ENCODE measurements around the gene BICRA.
"Not testable (repeated sequence)": the region's sequence is repeated elsewhere in the genome, so short reads cannot be mapped to it uniquely, and the experiment has no call there.

Gene BICRA

GRCh38 chr19:47716270-47716937 lies 107.5 kb downstream of the BICRA start:
- H3K4me1 ChIP-seq (ENCODE audit: control insufficient read depth, insufficient read depth, low read length): peaks cover 65% of the 10 kb centered on the region
- H3K4me3 ChIP-seq (ENCODE audit: low read length in 2 of 2): peak overlapping the region in 1 of 2 donors; percentile 29
- peaks cover 7 to 17% of the 10 kb centered on the region in 2 donors for H3K36me3 ChIP-seq (ENCODE audit: control insufficient read depth in 2 of 2, insufficient read depth in 2 of 2, low read length in 2 of 2)
- H3K9me3 ChIP-seq (ENCODE audit: control insufficient read depth in 2 of 2, low read length in 2 of 2): no peaks in the 10 kb centered on the region
- peak overlapping the region; percentile 67 for H3K27ac ChIP-seq (ENCODE audit: low read length)
- no peaks in the 10 kb centered on the region for H3K27me3 ChIP-seq (ENCODE audit: control insufficient read depth in 1 of 2, insufficient read depth in 2 of 2, low read length in 2 of 2)
- H3K9ac ChIP-seq (ENCODE audit: low read length in 2 of 2): no peak overlapping the region

DNA sequence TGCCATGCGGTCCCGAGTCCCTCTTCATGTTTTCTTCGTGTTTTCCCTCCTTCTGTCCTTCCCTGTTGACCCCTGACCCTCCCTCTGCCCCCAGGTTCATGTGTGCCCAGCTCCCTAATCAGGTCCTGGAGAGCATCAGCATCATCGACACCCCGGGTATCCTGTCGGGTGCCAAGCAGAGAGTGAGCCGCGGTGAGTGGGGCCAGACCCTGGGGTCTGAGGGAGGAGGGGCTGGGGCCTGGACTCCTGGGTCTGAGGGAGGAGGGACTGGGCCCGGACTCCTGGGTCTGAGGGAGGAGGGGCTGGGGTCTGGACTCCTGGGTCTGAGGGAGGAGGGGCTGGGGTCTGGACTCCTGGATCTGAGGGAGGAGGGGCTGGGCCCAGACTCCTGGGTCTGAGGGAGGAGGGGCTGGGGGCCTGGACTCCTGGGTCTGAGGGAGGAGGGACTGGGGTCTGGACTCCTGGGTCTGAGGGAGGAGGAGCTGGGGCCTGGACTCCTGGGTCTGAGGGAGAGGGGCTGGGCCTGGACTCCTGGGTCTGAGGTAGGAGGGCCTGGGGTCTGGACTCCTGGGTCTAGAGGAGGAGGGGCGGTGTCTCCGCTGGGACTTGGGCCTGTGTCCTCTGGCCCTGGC lies 109.6 kb downstream of the BICRA start:
- H3K4me3 ChIP-seq (ENCODE audit: low read length in 2 of 2): peak overlapping the region; percentile 46 to 63
- H3K4me1 ChIP-seq (ENCODE audit: control insufficient read depth, insufficient read depth, low read length): peaks cover 78% of the 10 kb centered on the region
- peak overlapping the region; percentile 68 to 71 for H3K9ac ChIP-seq (ENCODE audit: low read length in 2 of 2)

GRCh38 chr19:47719047-47719859 lies 110.3 kb downstream of the BICRA start:
- peaks cover 8 to 19% of the 10 kb centered on the region in 2 donors for H3K36me3 ChIP-seq (ENCODE audit: control insufficient read depth in 2 of 2, insufficient read depth in 2 of 2, low read length in 2 of 2)
- peak overlapping the region; percentile 93 for H3K27ac ChIP-seq (ENCODE audit: low read length)
- H3K4me1 ChIP-seq (ENCODE audit: control insufficient read depth, insufficient read depth, low read length): peaks cover 81% of the 10 kb centered on the region
- H3K4me3 ChIP-seq (ENCODE audit: low read length in 2 of 2): peak overlapping the region; percentile 60 to 63
- H3K9ac ChIP-seq (ENCODE audit: low read length in 2 of 2): peak overlapping the region; percentile 36 to 68
- H3K9me3 ChIP-seq (ENCODE audit: control insufficient read depth in 2 of 2, low read length in 2 of 2): no peaks in the 10 kb centered on the region
- H3K27me3 ChIP-seq (ENCODE audit: control insufficient read depth in 1 of 2, insufficient read depth in 2 of 2, low read length in 2 of 2): no peaks in the 10 kb centered on the region

More for the DNA sequence above, 109.6 kb downstream of the BICRA start:
- peak overlapping the region; percentile 93 for H3K27ac ChIP-seq (ENCODE audit: low read length)
- H3K9me3 ChIP-seq (ENCODE audit: control insufficient read depth in 2 of 2, low read length in 2 of 2); H3K27me3 ChIP-seq (ENCODE audit: control insufficient read depth in 1 of 2, insufficient read depth in 2 of 2, low read length in 2 of 2): not testable (repeated sequence)
- peaks cover 7 to 17% of the 10 kb centered on the region in 2 donors for H3K36me3 ChIP-seq (ENCODE audit: control insufficient read depth in 2 of 2, insufficient read depth in 2 of 2, low read length in 2 of 2)

DNA sequence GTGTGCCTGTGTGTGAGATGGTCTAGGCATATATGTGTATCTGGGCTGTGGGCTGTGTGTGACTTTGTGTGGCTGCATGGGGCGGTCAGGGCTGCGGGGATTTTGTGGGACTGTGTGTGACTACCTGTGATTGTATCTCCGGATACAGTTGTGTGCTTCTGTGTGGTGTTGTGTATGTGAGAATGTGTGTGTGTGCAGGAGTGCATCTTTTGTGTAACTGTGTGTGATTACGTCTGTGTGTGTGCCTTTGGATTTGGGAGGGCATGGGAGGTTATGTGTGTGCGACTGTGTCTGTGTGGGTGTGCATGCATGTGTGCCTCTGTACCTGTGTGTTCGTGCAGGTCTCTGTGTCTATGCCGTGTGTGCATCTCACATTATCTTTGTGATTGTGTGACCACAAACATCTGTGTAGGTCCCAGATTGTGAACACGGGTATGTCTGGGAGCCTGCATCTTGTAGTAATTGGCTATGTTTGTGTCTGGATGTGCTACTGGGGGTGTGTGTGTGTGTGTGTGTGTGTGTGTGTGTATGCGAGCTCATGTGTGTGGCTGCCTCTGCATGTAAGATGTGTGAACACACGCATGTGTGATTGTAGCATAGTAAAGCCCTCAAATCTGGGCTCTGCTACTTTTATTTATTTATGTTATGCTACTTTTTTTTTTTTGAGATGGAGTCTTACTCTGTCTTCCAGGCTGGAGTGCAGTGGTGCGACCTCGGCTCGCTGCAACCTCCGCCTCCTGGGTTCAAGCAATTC lies 111.9 kb downstream of the BICRA start:
- no peaks in the 10 kb centered on the region for H3K27me3 ChIP-seq (ENCODE audit: control insufficient read depth in 1 of 2, insufficient read depth in 2 of 2, low read length in 2 of 2)
- H3K4me1 ChIP-seq (ENCODE audit: control insufficient read depth, insufficient read depth, low read length): peaks cover 79% of the 10 kb centered on the region
- peak overlapping the region in 1 of 2 donors; percentile 35 for H3K4me3 ChIP-seq (ENCODE audit: low read length in 2 of 2)

DNA sequence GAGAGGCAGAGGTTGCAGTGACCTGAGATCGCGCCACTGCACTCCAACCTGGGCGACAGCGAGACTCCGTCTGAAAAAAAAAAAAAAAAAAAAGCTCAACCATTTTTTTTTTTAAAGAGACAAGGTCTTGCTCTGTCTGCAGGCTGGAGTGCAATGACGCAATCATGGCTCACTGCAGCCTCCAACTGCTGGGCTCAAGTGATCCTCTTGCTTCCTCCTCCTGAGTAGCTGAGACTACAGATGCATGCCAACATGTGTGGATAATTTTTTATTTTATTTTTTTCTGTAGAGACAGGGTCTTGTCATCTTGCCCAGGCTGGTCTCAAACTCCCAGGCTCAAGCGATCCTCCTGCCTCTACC lies 114.6 kb downstream of the BICRA start:
- Histone ChIP-seq H3K36me3 (ENCODE audit: control insufficient read depth in 2 of 2, insufficient read depth in 2 of 2, low read length in 2 of 2) (peaks cover 19 to 21% of the 10 kb centered on the region in 2 donors), H3K4me3 (ENCODE audit: low read length in 2 of 2) (peak overlapping the region in 1 of 2 donors; percentile 63), H3K27ac (ENCODE audit: low read length) (peak overlapping the region; percentile 67), H3K9ac (ENCODE audit: low read length in 2 of 2) (peak overlapping the region in 1 of 2 donors; percentile 60), H3K27me3 (ENCODE audit: control insufficient read depth in 1 of 2, insufficient read depth in 2 of 2, low read length in 2 of 2) (no peaks in the 10 kb centered on the region), H3K9me3 (ENCODE audit: control insufficient read depth in 2 of 2, low read length in 2 of 2) (no peaks in the 10 kb centered on the region), H3K4me1 (ENCODE audit: control insufficient read depth, insufficient read depth, low read length) (peaks cover 62% of the 10 kb centered on the region)

More for the DNA sequence above, 111.9 kb downstream of the BICRA start:
- peaks cover 13 to 22% of the 10 kb centered on the region in 2 donors for H3K36me3 ChIP-seq (ENCODE audit: control insufficient read depth in 2 of 2, insufficient read depth in 2 of 2, low read length in 2 of 2)
- H3K9ac ChIP-seq (ENCODE audit: low read length in 2 of 2): peak overlapping the region; percentile 13 to 25
- no peaks in the 10 kb centered on the region for H3K9me3 ChIP-seq (ENCODE audit: control insufficient read depth in 2 of 2, low read length in 2 of 2)
- H3K27ac ChIP-seq (ENCODE audit: low read length): peak overlapping the region; percentile 93

- Histone ChIP-seq H3K4me1 (ENCODE audit: control insufficient read depth, insufficient read depth, low read length) (peaks cover 57% of the 10 kb centered on the region), H3K9me3 (ENCODE audit: control insufficient read depth in 2 of 2, low read length in 2 of 2) (no peaks in the 10 kb centered on the region), H3K9ac (ENCODE audit: low read length in 2 of 2) (peak overlapping the region in 1 of 2 donors; percentile 27), H3K27ac (ENCODE audit: low read length) (peak overlapping the region; percentile 58), H3K27me3 (ENCODE audit: control insufficient read depth in 1 of 2, insufficient read depth in 2 of 2, low read length in 2 of 2) (no peaks in the 10 kb centered on the region), H3K4me3 (ENCODE audit: low read length in 2 of 2) (no peak overlapping the region), H3K36me3 (ENCODE audit: control insufficient read depth in 2 of 2, insufficient read depth in 2 of 2, low read length in 2 of 2) (peaks cover 32 to 33% of the 10 kb centered on the region in 2 donors)
Observed at GRCh38 chr19:47725759-47726401, 116.9 kb downstream of the BICRA start.

DNA sequence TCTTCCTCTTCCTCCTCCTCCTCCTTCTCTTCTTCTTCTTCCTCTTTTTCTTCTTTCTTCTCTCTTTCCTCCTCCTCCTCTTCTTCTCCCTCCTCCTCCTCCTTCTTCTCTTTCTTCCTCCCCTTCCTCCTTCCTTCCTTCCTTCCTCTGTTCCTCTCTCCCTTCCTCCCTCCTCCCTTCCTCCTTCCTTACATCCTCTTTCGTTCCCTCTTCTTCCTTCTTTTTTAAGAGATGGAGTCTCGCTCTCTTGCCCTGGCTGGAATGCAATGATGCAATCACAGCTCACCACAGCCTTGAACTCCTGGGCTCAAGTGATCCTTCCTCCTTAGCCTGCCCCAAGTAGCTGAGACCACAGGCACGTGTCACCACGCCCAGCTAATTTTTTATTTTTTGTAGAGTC lies 117.5 kb downstream of the BICRA start:
- H3K27ac ChIP-seq (ENCODE audit: low read length): peak overlapping the region; percentile 58
- H3K9me3 ChIP-seq (ENCODE audit: control insufficient read depth in 2 of 2, low read length in 2 of 2): no peaks in the 10 kb centered on the region
- no peaks in the 10 kb centered on the region for H3K27me3 ChIP-seq (ENCODE audit: control insufficient read depth in 1 of 2, insufficient read depth in 2 of 2, low read length in 2 of 2)
- H3K9ac ChIP-seq (ENCODE audit: low read length in 2 of 2): peak overlapping the region in 1 of 2 donors; percentile 27
- peaks cover 32 to 33% of the 10 kb centered on the region in 2 donors for H3K36me3 ChIP-seq (ENCODE audit: control insufficient read depth in 2 of 2, insufficient read depth in 2 of 2, low read length in 2 of 2)
- no peak overlapping the region for H3K4me3 ChIP-seq (ENCODE audit: low read length in 2 of 2)
- H3K4me1 ChIP-seq (ENCODE audit: control insufficient read depth, insufficient read depth, low read length): peaks cover 52% of the 10 kb centered on the region

GRCh38 chr19:47728295-47728694 lies 119.4 kb downstream of the BICRA start:
- H3K9me3 ChIP-seq (ENCODE audit: control insufficient read depth in 2 of 2, low read length in 2 of 2); H3K27me3 ChIP-seq (ENCODE audit: control insufficient read depth in 1 of 2, insufficient read depth in 2 of 2, low read length in 2 of 2); H3K4me3 ChIP-seq (ENCODE audit: low read length in 2 of 2); H3K9ac ChIP-seq (ENCODE audit: low read length in 2 of 2): not testable (repeated sequence)
- H3K4me1 ChIP-seq (ENCODE audit: control insufficient read depth, insufficient read depth, low read length): peaks cover 39% of the 10 kb centered on the region
- peak overlapping the region; percentile 85 for H3K27ac ChIP-seq (ENCODE audit: low read length)
- H3K36me3 ChIP-seq (ENCODE audit: control insufficient read depth in 2 of 2, insufficient read depth in 2 of 2, low read length in 2 of 2): peaks cover 32 to 33% of the 10 kb centered on the region in 2 donors

DNA sequence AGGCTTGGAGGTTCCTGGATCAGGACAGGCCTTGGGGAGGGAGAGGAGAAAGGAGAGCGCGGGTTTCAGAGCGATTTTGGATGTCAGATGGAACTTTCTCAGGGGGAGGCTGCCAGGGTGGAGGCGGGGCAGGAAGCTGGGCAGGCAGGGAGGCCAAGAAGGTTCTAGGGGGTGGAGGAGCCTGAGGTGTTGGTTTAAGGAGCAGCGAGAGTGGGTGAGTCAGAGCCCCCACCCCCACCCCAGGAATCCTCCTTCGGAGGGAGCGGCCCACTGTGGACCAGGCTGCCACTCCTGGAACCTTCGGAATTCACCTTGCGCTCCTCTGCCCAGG lies 120.5 kb downstream of the BICRA start:
- Histone ChIP-seq H3K4me3 (ENCODE audit: low read length in 2 of 2) (peak overlapping the region; percentile 35 to 40), H3K27ac (ENCODE audit: low read length) (peak overlapping the region; percentile 85), H3K9ac (ENCODE audit: low read length in 2 of 2) (peak overlapping the region; percentile 21 to 53), H3K36me3 (ENCODE audit: control insufficient read depth in 2 of 2, insufficient read depth in 2 of 2, low read length in 2 of 2) (peaks cover 30 to 34% of the 10 kb centered on the region in 2 donors), H3K27me3 (ENCODE audit: control insufficient read depth in 1 of 2, insufficient read depth in 2 of 2, low read length in 2 of 2) (no peaks in the 10 kb centered on the region), H3K9me3 (ENCODE audit: control insufficient read depth in 2 of 2, low read length in 2 of 2) (no peaks in the 10 kb centered on the region), H3K4me1 (ENCODE audit: control insufficient read depth, insufficient read depth, low read length) (peaks cover 30% of the 10 kb centered on the region)
